NB4 (cell line): ENCODE data around the gene AGBL4.
A peak's percentile ranks its signal among the peaks of the same experiment; 100 is the strongest.

Source experiments
- DNase-seq: peaks from one replicate; pipeline ENCODE4 v3.0.0; 2010; ENCODE audit warnings: low read depth
- H3K4me3 ChIP-seq: one replicate; pipeline ENCODE4 v1.5.1; 2011; ENCODE audit warnings: mild to moderate bottlenecking, low read depth, low read length, moderate library complexity
- CTCF ChIP-seq: IDR thresholded peaks from one replicate; pipeline ENCODE4 v1.5.1; 2012; ENCODE audit warnings: low read depth, low read length
- MAX ChIP-seq: IDR thresholded peaks from 2 replicates; pipeline ENCODE4 v1.6.1; 2011; ENCODE audit warnings: low read depth, low read length
- MYC ChIP-seq: IDR thresholded peaks from 2 replicates; pipeline ENCODE4 v1.6.1; 2011; ENCODE audit warnings: low read depth, low read length
- POLR2A ChIP-seq: IDR thresholded peaks from 2 replicates; pipeline ENCODE4 v1.6.1; 2011; ENCODE audit warnings: mild to moderate bottlenecking; ENCODE audit not compliant: insufficient read length; ENCODE audit errors: extremely low read depth

Gene AGBL4

GRCh38 chr1:48876330-48876785 is 1147.4 kb downstream of the AGBL4 start:
- no peak overlapping the region for H3K4me3 ChIP-seq
- no peak for TF ChIP-seq CTCF
- no peak for TF ChIP-seq MYC
- DNase-seq = no peak

- TF ChIP-seq POLR2A (no peak), MAX (no peak), CTCF (no peak), MYC (no peak)
- H3K4me3 ChIP-seq = no peak overlapping the region
- DNase-seq = no peak
These were observed 1148.0 kb downstream of the AGBL4 start for GRCh38 chr1:48875552-48876329.

- H3K4me3 ChIP-seq = no peak overlapping the region
- TF ChIP-seq POLR2A = no peak
- no peak for TF ChIP-seq MAX
- no peak for TF ChIP-seq MYC
- DNase-seq = no peak
These were observed 1149.8 kb downstream of the AGBL4 start for GRCh38 chr1:48873944-48874343.

- TF ChIP-seq CTCF = peak; percentile 64
- no peak for TF ChIP-seq MAX
- peak; percentile 41 for DNase-seq
- no peak overlapping the region for H3K4me3 ChIP-seq
These were observed 1153.2 kb downstream of the AGBL4 start for GRCh38 chr1:48870596-48870995.

- H3K4me3 ChIP-seq = no peak overlapping the region
- no peak for DNase-seq
- TF ChIP-seq POLR2A = no peak
- TF ChIP-seq CTCF = peak; percentile 33
These were observed 1154.4 kb downstream of the AGBL4 start for GRCh38 chr1:48869116-48869893.

- TF ChIP-seq POLR2A (no peak), CTCF (no peak), MAX (no peak), MYC (no peak)
- no peak for DNase-seq
These were observed 1158.8 kb downstream of the AGBL4 start for GRCh38 chr1:48864913-48865312.

More at GRCh38 chr1:48864913-48865312, 1158.8 kb downstream of the AGBL4 start:
- H3K4me3 ChIP-seq = no peak overlapping the region
